Upper lobe of right lung (tissue), 1 donor: Measurements from ENCODE around the gene BHLHA15. TPM values are rescaled to one million over a fixed set of nuclear protein-coding genes. Genes with fewer than 3 reads are reported as not detected.

Experiments
- ATAC-seq: fragments of 200-7000 bp; cut with Tn5 transposase; one replicate; pipeline ENCODE4 v1.9.1; 2020; ENCODE audit warnings: mild to moderate bottlenecking, moderate library complexity
- DNase-seq: peaks from one replicate; pipeline ENCODE4 v3.0.0-alpha.2; 2020
- H3K27ac ChIP-seq: fragments of 200-600 bp; one replicate; pipeline ENCODE4 v1.8.0; 2022
- H3K27me3 ChIP-seq: fragments of 200-600 bp; one replicate; pipeline ENCODE4 v1.8.0; 2022; ENCODE audit warnings: mild to moderate bottlenecking
- H3K36me3 ChIP-seq: fragments of 200-600 bp; one replicate; pipeline ENCODE4 v1.8.0; 2022
- H3K4me1 ChIP-seq: fragments of 200-600 bp; one replicate; pipeline ENCODE4 v1.8.0; 2022
- H3K4me3 ChIP-seq: fragments of 200-600 bp; one replicate; pipeline ENCODE4 v1.8.0; 2022; ENCODE audit warnings: mild to moderate bottlenecking
- H3K9me3 ChIP-seq: fragments of 200-600 bp; one replicate; pipeline ENCODE4 v1.8.0; 2022
- CTCF ChIP-seq: fragments of 200-600 bp; IDR thresholded peaks from one replicate; pipeline ENCODE4 v1.8.0; 2022; ENCODE audit warnings: antibody characterized with exemption
- intact Hi-C: fragments of 100-400 bp; cut with DNase I; formaldehyde crosslinking; loops from one replicate; pipeline ENCODE4 v1.11.0; 2022
- total RNA-seq: library from RNA; stranded (reverse); fragmentation: NEBNext Ultra II Directional; extraction: Animal tissue kit (Norgen Biotek cat#: 25700); gene quantifications from one replicate; pipeline ENCODE4 v1.2.1, GENCODE V29; 2021
- donor health status: DM: no; HTN: yes; CAD: no; lungs with severe emphysema.

Gene BHLHA15
- total RNA-seq, 1 donor from 2014 or later = 0.81 TPM

DNA sequence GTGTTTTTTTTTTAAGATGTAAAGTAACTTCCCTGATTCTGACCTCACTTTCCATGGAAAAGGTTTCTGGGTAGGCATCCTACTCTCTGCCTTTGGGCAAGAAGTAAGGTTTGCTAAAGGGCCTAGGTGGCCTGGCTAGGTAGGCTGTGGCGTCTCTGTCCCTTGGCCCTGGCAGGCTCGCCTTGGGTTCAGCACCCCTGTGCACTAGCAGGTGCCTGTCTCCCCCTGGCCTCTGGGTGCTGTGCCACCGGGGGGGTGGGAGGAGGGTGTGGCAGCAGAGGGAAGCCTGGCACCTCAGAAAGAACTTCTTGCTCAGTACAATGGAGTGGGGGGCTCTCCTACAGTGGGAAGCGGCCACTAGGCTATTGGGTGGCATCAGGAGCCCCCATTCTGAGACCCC lies 26.8 kb downstream of the BHLHA15 start:
- H3K27ac ChIP-seq = no peak overlapping the region
- no peaks in the 10 kb centered on the region for H3K9me3 ChIP-seq
- DNase-seq (no peak), ATAC-seq (no peak)
- H3K36me3 ChIP-seq = peaks cover 40% of the 10 kb centered on the region
- no peaks in the 10 kb centered on the region for H3K4me1 ChIP-seq
- TF ChIP-seq CTCF = no peak
- no peaks in the 10 kb centered on the region for H3K27me3 ChIP-seq
- intact Hi-C loops = no loop called here
- H3K4me3 ChIP-seq = no peak overlapping the region

DNA sequence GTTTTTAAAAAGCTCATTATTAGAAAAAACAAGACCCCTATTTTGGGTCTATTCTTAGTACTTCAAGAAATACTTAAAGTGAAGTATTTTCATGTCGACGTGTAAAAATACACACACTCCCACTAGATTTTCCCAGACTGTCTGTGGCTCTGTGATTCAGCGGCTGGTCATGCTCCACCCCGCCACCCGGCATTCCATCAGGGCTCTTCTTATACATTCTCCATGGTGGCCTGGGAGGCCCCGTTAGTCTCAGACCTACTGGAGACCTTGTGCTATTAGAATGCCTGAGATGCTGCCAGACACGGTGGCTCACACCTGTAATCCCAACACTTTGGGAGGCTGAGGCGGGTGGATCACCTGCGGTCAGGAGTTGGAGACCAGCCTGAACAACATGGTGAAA lies 27.7 kb downstream of the BHLHA15 start:
- Histone ChIP-seq H3K36me3 (peaks cover 32% of the 10 kb centered on the region), H3K4me1 (no peaks in the 10 kb centered on the region), H3K4me3 (no peak overlapping the region), H3K9me3 (no peaks in the 10 kb centered on the region), H3K27me3 (no peaks in the 10 kb centered on the region), H3K27ac (no peak overlapping the region)
- ATAC-seq = no peak
- intact Hi-C loops = no loop called here
- no peak for TF ChIP-seq CTCF
- no peak for DNase-seq

DNA sequence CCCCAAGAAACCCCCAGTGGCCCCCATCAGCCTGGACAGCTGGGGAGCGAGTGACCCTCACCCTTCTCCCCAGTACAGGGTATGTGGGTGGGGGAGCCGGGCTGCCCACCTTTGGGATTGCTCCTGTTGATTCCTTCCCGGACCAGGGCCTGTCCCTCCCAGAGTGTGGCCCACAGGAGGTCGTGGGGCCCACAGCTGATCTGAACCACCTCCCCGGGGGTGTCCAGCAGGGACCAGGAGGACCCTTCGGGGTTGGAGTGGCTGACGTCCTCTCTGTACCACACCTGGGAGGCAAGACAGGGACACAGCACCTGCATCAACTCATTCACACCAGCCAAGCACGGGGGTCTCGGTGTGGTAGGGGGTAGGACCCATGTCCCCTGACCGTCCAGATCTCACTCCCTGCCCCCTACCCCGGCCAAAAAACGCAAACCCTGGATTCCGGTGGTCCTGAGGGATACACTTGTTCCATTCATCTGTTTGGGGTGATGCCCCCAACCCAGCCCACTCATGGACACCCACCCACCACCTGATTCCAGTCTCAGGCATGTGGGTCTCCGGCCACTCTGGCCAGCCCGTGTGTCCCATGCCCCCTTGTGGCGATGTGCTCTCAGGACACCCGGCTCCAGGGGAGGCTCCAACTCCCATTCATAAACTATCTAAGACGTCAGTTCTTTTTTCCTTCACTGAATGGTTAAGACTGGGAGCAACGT lies 29.9 kb downstream of the BHLHA15 start:
- peak; percentile 69 for TF ChIP-seq CTCF
- no peaks in the 10 kb centered on the region for H3K27me3 ChIP-seq
- H3K9me3 ChIP-seq = no peaks in the 10 kb centered on the region
- DNase-seq (no peak), ATAC-seq (peak; percentile 65)
- no peak overlapping the region for H3K27ac ChIP-seq
- intact Hi-C loops = no loop called here
- peaks cover 13% of the 10 kb centered on the region for H3K4me1 ChIP-seq
- H3K4me3 ChIP-seq = no peak overlapping the region
- H3K36me3 ChIP-seq = peaks cover 33% of the 10 kb centered on the region

DNA sequence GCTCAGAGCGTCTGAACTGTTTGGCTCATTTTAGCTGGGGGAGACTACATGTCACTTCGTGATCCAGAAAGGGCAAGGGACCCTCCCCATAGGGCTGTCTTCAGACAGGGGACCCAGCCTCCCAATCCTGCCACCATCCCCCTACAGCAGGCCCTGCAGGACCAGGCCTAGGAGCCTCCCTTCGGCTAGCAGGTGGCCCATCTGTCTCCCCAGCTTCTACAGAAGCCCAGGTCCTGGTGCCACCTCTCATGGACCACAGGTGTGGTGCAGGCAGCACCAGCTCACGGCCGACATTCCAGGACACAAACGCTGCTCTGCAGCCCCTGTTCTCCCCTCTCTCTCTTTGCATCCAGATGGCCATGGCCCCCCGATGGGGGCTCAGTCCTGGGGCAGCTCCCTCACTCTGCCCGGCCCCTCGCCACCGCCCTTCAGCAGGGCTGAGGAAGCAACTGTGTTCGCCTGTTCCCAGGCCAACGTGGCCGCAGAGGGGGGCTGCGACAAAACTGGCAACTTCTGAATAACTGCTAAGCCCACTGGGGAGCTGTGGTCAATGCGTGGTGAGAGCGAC lies 30.5 kb downstream of the BHLHA15 start:
- DNase-seq = no peak
- H3K36me3 ChIP-seq = peaks cover 33% of the 10 kb centered on the region
- intact Hi-C loops = no loop called here

DNA sequence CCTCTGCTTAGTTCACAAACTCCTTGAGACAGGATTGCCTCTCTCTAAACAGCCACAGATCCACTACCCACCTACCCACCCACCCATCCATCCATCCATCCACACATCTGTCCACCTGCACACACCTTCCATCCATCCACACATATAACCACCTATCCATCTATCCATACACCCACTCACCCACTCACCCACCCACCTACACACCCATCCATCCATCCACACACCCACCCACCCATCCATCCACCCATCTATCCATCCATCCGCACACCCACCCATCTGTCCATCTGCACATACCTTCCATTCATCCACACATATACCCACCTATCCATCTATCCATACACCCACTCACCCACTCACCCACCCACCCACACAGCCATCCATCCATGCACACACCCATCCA lies 31.1 kb downstream of the BHLHA15 start:
- no peak for TF ChIP-seq CTCF
- Histone ChIP-seq H3K4me3 (no peak overlapping the region), H3K4me1 (peaks cover 22% of the 10 kb centered on the region), H3K9me3 (no peaks in the 10 kb centered on the region), H3K36me3 (peaks cover 33% of the 10 kb centered on the region), H3K27ac (no peak overlapping the region), H3K27me3 (no peaks in the 10 kb centered on the region)
- intact Hi-C loops = no loop called here
- DNase-seq = no peak
- no peak for ATAC-seq

More for the DNA sequence above, 30.5 kb downstream of the BHLHA15 start:
- no peak overlapping the region for H3K4me3 ChIP-seq
- H3K27ac ChIP-seq = no peak overlapping the region
- H3K27me3 ChIP-seq = no peaks in the 10 kb centered on the region
- H3K4me1 ChIP-seq = peaks cover 16% of the 10 kb centered on the region
- H3K9me3 ChIP-seq = no peaks in the 10 kb centered on the region
- no peak for TF ChIP-seq CTCF
- ATAC-seq = no peak
